ENCODE measurements around the gene RECK.
A peak's percentile ranks its signal among the peaks of the same experiment; 100 is the strongest.

Gene RECK

DNA sequence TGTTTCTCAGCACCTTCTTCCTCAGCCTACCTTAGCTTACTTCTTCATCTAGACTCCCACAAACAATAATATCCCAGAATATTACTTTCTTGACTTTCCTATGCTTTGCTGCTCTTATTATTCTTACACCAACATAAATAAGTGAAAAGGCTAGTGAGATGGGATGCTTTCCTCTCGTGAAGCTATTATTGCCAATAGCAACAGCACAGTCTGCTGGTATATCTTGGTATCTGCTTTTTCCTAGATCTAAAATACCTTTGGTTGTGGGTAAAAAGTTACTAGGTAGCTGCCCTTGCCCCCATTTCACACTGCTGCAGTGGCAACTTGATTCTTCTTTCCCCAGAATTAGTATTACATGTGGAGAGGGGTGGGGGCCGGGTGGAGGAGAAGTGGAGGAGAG is 73.7 kb downstream of the RECK start:
- H3K9me3 ChIP-seq (replicated peaks; ENCODE audit: insufficient read depth, low read length) = no peaks in the 10 kb centered on the region
- no peak overlapping the region for H2AFZ ChIP-seq (ENCODE audit: low read length)
- no peak overlapping the region for H3K4me3 ChIP-seq (ENCODE audit: low read length)
- no peak for DNase-seq
- no peaks in the 10 kb centered on the region for H3K36me3 ChIP-seq (replicated peaks; ENCODE audit: insufficient read depth, low read length)
- H3K27me3 ChIP-seq (replicated peaks; ENCODE audit: insufficient read depth, low read length) = no peaks in the 10 kb centered on the region
- no peaks in the 10 kb centered on the region for H3F3A ChIP-seq (ENCODE audit: insufficient read depth, low read length)
- H3K9me2 ChIP-seq (replicated peaks; ENCODE audit: insufficient read depth, low read length) = no peaks in the 10 kb centered on the region
- H4K20me1 ChIP-seq (ENCODE audit: insufficient read depth, low read length) = no peaks in the 10 kb centered on the region
- no peak overlapping the region for H3K4me2 ChIP-seq (ENCODE audit: low read depth, low read length)
- H3K4me1 ChIP-seq (ENCODE audit: low read length) = no peaks in the 10 kb centered on the region
- no peak overlapping the region for H3K9ac ChIP-seq (ENCODE audit: low read length)
- H3K79me2 ChIP-seq (ENCODE audit: low read length) = no peaks in the 10 kb centered on the region
- no peak overlapping the region for H3K27ac ChIP-seq (ENCODE audit: low read length)
- TF ChIP-seq, protein P1, sequence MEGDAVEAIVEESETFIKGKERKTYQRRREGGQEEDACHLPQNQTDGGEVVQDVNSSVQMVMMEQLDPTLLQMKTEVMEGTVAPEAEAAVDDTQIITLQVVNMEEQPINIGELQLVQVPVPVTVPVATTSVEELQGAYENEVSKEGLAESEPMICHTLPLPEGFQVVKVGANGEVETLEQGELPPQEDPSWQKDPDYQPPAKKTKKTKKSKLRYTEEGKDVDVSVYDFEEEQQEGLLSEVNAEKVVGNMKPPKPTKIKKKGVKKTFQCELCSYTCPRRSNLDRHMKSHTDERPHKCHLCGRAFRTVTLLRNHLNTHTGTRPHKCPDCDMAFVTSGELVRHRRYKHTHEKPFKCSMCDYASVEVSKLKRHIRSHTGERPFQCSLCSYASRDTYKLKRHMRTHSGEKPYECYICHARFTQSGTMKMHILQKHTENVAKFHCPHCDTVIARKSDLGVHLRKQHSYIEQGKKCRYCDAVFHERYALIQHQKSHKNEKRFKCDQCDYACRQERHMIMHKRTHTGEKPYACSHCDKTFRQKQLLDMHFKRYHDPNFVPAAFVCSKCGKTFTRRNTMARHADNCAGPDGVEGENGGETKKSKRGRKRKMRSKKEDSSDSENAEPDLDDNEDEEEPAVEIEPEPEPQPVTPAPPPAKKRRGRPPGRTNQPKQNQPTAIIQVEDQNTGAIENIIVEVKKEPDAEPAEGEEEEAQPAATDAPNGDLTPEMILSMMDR (IDR thresholded peaks at IDR 0.05; ENCODE audit: low read length) = 0 out of 2 replicates have a peak, but pooled peaks have one; percentile 4
- TF ChIP-seq EZH2 (optimal IDR thresholded peaks at IDR 0.05; ENCODE audit: low read depth, low read length) (no peak), EZH2phosphoT487 (IDR thresholded peaks at IDR 0.05; ENCODE audit: low read length) (no peak)

DNA sequence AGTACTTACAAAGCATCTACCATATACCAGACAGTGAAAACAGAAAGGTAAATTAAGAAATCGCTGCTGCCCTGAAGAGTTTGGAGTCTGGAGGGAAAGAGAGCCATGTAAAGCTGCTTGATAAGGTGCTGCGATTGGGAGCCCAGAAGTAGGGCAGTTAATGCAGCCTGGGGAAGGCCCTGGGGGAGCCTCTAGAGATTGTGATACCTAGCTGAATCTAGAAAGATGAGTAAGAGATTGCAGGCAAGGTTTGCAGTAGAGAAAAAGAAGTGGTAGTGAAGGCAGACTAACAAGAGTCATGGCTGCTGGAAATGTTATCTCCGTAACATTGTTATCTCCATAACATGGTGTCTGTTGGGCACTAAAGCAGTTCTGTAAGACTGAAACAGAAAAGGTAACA is 75.8 kb downstream of the RECK start:
- Histone ChIP-seq H3K4me1 (ENCODE audit: low read length) (no peaks in the 10 kb centered on the region), H3K9me3 (replicated peaks; ENCODE audit: insufficient read depth, low read length) (no peaks in the 10 kb centered on the region), H3K4me2 (ENCODE audit: low read depth, low read length) (no peak overlapping the region), H3K36me3 (replicated peaks; ENCODE audit: insufficient read depth, low read length) (no peaks in the 10 kb centered on the region), H3K79me2 (ENCODE audit: low read length) (no peaks in the 10 kb centered on the region), H3F3A (ENCODE audit: insufficient read depth, low read length) (no peaks in the 10 kb centered on the region), H4K20me1 (ENCODE audit: insufficient read depth, low read length) (no peaks in the 10 kb centered on the region), H3K4me3 (ENCODE audit: low read length) (no peak overlapping the region), H3K27ac (ENCODE audit: low read length) (no peak overlapping the region), H3K9ac (ENCODE audit: low read length) (no peak overlapping the region), H3K27me3 (replicated peaks; ENCODE audit: insufficient read depth, low read length) (no peaks in the 10 kb centered on the region), H2AFZ (ENCODE audit: low read length) (no peak overlapping the region), H3K9me2 (replicated peaks; ENCODE audit: insufficient read depth, low read length) (no peaks in the 10 kb centered on the region)
- no peak for DNase-seq
- TF ChIP-seq, protein P1 (IDR thresholded peaks at IDR 0.05; ENCODE audit: low read length) = no peak
- TF ChIP-seq EZH2phosphoT487 (IDR thresholded peaks at IDR 0.05; ENCODE audit: low read length) (no peak), EZH2 (optimal IDR thresholded peaks at IDR 0.05; ENCODE audit: low read depth, low read length) (no peak)

DNA sequence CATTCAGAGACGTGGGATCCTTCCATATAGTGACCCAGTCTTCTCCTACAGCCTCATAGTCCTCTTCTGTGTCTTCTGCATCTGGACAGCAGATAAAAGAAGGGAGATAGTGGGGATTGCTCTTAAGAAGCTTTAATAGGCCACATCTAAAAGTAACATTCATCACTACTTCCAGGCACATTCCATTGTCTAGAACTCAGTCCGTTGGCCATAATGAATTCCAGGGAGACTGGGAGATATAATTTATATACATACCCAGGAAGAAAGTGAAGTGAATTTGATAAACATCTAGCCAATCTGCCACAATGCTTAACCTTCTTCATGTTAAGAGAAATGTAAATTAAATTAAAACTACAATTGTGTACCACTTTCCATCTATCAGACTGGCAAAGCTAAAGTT is 77.3 kb downstream of the RECK start:
- Histone ChIP-seq H3K4me3 (ENCODE audit: low read length) (no peak overlapping the region), H3K36me3 (replicated peaks; ENCODE audit: insufficient read depth, low read length) (no peaks in the 10 kb centered on the region), H3K9me3 (replicated peaks; ENCODE audit: insufficient read depth, low read length) (no peaks in the 10 kb centered on the region), H3K79me2 (ENCODE audit: low read length) (no peaks in the 10 kb centered on the region), H3K27me3 (replicated peaks; ENCODE audit: insufficient read depth, low read length) (no peaks in the 10 kb centered on the region), H3F3A (ENCODE audit: insufficient read depth, low read length) (no peaks in the 10 kb centered on the region), H3K27ac (ENCODE audit: low read length) (no peak overlapping the region), H4K20me1 (ENCODE audit: insufficient read depth, low read length) (no peaks in the 10 kb centered on the region), H3K4me2 (ENCODE audit: low read depth, low read length) (no peak overlapping the region), H3K9me2 (replicated peaks; ENCODE audit: insufficient read depth, low read length) (no peaks in the 10 kb centered on the region), H3K9ac (ENCODE audit: low read length) (no peak overlapping the region), H2AFZ (ENCODE audit: low read length) (no peak overlapping the region), H3K4me1 (ENCODE audit: low read length) (no peaks in the 10 kb centered on the region)
- no peak for DNase-seq
- TF ChIP-seq EZH2 (optimal IDR thresholded peaks at IDR 0.05; ENCODE audit: low read depth, low read length) (no peak), EZH2phosphoT487 (IDR thresholded peaks at IDR 0.05; ENCODE audit: low read length) (no peak)
- TF ChIP-seq, protein P1 (IDR thresholded peaks at IDR 0.05; ENCODE audit: low read length) = no peak

Measured in MM.1S (cell line).